ENCODE results near the gene SLC41A3. TPM values are rescaled to one million over a fixed set of nuclear protein-coding genes. Genes with fewer than 3 reads are reported as not detected.

SLC41A3 gene
- total RNA-seq, 1 donor from 2014 or later = 58.8 TPM

DNA sequence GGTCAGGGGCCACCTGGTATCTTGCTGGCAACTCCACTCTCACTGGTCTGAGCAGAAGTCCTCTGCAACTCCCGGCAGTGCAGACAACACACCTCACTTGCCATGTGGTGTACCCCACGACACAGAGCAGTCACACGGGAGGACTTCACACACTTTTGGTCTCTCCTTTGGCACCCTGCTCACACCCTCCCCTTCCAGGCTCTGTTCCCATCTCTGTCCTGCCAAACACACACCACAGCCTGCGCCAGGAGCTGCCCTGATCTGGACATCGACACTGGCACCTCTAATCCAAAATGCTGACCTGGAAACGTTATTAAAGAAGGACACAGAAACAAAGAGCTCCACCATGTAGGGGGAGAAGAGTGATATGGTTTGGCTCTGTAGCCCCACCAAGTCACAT lies 57.2 kb downstream of the SLC41A3 start:
- no peak for DNase-seq (ENCODE audit: low read depth, low spot score)

DNA sequence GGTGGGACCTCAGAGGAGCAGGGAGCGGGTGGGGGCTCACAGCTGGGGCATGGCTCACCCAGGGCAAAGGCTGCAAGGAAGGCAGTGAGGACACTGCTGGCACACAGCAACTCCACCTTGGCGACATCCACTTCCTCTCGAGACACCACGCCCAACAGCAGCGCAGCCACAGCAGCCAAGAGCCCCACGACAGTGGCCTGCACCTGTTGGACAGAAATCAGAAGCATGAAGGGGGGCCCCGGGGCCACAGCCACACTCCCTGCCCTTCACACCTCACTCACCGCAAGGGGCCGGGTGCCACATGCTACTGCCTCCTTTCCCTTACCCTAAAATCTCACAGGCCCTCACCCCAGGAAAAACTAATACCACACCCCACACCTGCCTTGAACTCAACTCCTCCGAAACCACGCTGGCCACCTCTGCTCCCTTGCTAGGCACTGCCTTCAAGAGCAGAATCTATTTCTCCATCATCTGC lies 57.6 kb downstream of the SLC41A3 start:
- no peak for DNase-seq (ENCODE audit: low read depth, low spot score)

DNA sequence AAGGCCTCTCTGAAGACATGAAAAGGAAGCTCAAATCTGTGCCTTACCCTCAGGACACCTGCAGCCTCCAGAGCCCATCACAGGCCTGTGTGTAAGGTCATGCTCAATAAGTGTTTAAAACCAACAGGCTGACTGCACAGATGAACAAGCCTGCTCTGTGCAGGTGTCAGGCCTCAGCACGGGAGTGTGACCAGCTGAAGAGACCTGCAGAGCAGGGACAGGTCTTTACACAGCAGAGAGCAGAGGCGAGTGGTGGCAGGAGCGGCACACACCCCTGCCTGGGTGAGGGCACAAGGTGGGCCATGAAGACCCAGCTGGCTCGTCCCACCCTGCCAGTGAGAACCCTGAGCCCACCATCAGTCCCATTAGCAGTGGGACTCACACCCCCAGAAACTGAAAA lies 58.1 kb downstream of the SLC41A3 start:
- DNase-seq (ENCODE audit: low read depth, low spot score) = no peak

- no peak for DNase-seq (ENCODE audit: low read depth, low spot score)
These were observed 58.7 kb downstream of the SLC41A3 start for GRCh38 chr3:126025116-126025729.

GRCh38 chr3:126024049-126024854 lies 59.7 kb downstream of the SLC41A3 start:
- DNase-seq (ENCODE audit: low read depth, low spot score) = no peak

GRCh38 chr3:126023390-126023789 lies 60.5 kb downstream of the SLC41A3 start:
- no peak for DNase-seq (ENCODE audit: low read depth, low spot score)

GRCh38 chr3:126022741-126023359 lies 61.1 kb downstream of the SLC41A3 start:
- no peak for DNase-seq (ENCODE audit: low read depth, low spot score)

DNA sequence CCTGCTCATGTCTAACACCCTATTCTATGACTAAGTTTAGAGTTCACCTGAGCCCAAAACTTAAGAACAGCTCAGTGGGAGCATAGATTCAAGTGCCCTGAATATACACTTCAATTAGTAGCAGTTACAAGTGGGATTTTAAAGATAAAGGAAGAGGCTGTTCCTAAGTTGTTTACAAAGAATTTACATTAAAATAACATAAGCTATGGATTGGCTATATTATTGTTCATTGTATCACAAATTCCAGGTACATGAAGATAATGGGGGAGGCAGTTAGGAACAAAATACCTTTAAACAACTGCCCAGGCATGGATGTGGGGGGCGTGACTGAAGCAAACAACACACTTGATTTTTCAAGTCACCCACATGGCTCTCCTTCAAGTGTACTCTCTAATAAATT lies 62.2 kb downstream of the SLC41A3 start:
- DNase-seq (ENCODE audit: low read depth, low spot score) = no peak

- DNase-seq (ENCODE audit: low read depth, low spot score) = no peak
These were observed 62.7 kb downstream of the SLC41A3 start for GRCh38 chr3:126021224-126021623.

DNA sequence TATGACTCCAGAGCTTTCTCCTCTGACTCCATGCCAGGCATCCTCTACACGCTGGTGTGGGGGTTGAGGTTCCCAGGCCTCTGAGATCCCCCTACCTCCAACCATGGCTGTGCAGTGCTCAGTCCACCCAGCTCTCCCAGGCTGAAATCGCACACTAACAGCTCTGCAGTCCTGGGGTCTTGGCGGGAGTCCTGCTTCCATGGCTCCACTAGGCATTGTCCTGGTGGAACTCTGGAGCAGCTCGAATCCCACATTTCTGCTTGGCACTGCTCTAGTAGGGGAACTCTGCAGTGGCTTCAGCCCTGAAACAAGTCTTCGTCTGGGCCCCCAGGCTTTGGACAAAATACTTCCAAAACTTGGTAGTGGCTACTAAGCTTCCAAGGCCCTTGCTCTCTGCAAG lies 64.2 kb downstream of the SLC41A3 start:
- no peak for DNase-seq (ENCODE audit: low read depth, low spot score)

DNA sequence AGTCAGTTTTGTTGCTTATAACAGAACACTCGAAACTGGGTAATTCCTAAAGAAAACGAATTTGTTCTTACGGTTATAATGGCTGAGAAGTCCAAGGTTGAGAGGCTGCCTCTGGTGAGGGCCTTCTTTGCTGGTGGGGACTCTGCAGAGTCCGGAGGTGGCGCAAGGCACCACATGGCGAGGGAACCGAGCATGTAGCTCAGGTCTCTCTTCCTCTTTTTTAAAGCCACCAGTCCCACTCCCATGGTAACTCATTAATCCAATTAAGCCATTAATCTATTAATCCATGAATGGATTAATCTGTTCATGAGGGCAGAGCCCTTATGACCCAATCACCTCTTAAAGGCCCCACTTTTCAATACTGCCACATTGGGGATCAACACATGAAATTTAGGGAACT lies 64.9 kb downstream of the SLC41A3 start:
- no peak for DNase-seq (ENCODE audit: low read depth, low spot score)

DNA sequence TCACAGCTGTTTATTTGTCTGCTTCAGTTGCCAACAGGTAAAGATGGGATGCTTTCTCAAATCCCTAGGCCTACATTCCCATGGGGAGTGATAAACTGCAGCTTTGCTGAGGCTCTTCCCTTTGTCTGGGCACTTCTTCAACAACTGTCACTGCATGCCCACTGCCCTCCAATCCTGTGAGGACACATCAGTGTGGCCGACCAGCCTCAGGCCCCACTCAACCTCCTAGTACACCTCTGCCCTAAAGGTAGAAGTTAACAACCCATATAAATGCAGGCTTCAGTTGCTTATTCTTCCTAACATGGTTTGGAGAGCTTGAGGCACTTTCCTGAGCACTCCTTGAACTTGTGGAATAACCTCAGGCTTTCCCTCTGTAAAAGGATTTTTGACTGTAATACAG lies 65.4 kb downstream of the SLC41A3 start:
- no peak for DNase-seq (ENCODE audit: low read depth, low spot score)

DNA sequence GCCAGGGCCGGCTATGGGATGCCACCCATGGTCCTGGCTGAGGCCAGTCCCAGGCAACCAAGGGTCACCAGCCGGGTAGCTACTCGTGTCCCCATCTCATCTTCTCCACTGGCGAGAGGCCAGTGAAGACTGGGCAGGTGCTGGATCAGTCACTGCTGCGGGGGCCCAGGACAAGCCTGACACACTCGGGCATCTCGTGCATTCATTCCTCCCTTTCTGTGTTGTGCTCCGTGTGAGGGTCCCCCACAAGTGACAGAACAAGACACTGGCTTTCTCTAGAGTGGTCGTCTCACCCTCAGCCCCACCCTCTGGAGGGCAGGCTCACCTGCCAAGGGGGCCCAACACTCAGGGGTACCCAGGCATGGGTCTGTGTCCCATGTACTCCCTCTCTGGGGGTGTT lies 66.6 kb downstream of the SLC41A3 start:
- no peak for DNase-seq (ENCODE audit: low read depth, low spot score)

DNA sequence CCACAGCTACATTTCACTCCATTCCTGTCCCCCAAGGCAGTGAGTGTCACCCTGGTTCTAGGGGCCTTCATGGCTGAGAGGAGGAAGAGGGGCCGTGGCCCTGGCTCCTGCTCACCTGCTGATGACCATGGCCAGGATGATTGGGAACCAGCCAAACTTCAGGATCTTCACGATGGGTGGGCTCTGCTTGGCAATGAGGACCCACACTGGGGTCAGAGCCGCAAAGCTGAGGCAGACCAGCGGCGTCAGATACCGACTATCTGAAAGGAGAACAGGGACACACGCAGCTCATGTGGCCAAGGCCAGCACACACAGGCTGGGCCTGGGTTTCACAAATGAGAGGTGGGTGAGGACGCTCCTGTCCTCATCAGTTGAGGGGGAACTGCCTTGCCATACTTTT lies 67.3 kb downstream of the SLC41A3 start:
- DNase-seq (ENCODE audit: low read depth, low spot score) = no peak

DNA sequence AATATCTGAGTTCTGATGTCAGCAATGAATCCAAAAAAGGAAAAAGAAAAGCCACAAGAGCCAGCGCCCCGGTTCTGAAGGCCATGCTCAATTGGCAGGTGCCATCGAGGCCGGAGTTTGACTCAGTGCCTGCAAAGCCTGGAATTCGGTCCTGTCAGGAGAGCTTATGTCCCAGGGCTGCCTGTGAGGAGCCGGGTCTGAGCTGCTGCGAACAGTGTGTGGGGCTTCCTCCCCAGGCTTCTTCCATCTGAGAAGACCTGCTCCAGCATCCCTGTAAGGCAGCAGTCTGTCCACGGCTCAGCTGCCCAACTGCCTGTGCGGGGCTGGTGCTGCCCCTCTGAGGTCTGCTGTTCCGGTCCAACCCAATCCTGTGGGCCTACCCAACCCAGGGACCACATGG lies 68.8 kb downstream of the SLC41A3 start:
- no peak for DNase-seq (ENCODE audit: low read depth, low spot score)

- DNase-seq (ENCODE audit: low read depth, low spot score) = no peak
These were observed 69.7 kb downstream of the SLC41A3 start for GRCh38 chr3:126014252-126014651.

- no peak for DNase-seq (ENCODE audit: low read depth, low spot score)
These were observed 70.2 kb downstream of the SLC41A3 start for GRCh38 chr3:126013751-126014156.

GRCh38 chr3:126009181-126009580 lies 74.7 kb downstream of the SLC41A3 start:
- DNase-seq (ENCODE audit: low read depth, low spot score) = no peak

- DNase-seq (ENCODE audit: low read depth, low spot score) = no peak
These were observed 75.7 kb downstream of the SLC41A3 start for GRCh38 chr3:126008219-126008618.

DNA sequence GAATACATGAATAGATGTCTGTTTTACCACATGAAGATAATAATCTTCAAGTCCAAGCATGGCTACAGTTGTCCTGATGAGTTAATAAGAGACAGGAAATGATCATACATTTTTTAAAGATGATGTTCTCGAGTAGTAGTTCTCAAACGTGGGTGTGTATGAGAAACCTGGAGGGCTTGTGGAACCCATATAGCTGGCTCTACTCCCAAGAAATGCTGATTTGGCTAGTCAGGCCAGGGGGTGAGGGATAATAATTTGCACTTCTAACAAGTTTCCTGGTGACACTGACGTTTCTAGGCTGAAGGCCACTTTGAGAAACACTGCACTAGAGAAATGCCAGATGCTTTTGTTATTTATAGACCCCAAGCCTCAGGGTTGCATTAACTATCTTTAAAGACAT lies 78.0 kb downstream of the SLC41A3 start:
- DNase-seq (ENCODE audit: low read depth, low spot score) = no peak

DNA sequence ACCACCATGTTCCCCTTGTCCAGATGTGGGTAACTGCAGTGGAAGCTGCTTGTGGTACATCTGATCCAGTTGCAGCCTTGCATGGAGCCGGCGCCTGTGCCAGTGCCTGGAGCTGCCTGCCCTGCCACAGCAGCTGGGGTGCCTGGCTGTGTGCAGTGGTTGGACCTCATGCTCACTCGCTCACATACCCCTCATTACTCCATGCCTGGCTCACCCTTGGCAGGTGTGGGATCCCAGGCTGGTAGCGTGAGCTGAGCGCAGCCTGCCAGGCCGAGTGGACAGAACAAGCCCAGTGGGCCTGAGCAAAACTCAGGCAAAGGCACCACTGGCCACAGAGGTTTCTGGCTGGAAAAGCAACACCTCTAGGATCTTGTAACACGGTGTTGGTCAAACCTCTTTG lies 79.2 kb downstream of the SLC41A3 start:
- DNase-seq (ENCODE audit: low read depth, low spot score) = no peak

GRCh38 chr3:126004217-126004616 lies 79.7 kb downstream of the SLC41A3 start:
- no peak for DNase-seq (ENCODE audit: low read depth, low spot score)

Measured in pulmonary artery endothelial cell (primary cell).